ENCODE measurements around the gene CD84.
"Not testable (repeated sequence)": the region's sequence is repeated elsewhere in the genome, so short reads cannot be mapped to it uniquely, and the experiment has no call there.

The CD84 gene

DNA sequence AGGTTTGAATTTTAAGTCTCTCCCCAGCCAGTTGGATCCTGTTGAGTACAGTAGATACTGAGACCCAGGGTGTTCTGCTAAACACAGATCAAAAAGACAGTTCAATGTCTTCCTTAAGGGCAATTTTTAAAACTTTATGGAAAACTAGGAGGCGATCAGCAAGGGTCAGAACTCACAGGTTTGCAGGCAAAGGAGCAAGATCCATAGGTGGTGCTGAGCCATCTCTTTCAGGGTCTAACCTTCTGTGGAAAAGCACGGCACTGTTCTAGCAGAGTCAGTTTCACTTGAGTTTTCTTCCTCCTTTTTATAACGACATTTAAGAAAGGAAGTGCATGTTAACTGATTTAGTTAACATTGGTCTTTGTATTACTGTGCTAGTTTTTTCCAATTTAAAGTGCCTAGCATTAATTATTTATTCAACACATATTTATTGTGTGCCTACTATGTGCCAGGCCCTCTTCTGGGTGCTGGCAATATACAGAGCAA is at the start of gene CD84:
Gene CD84 (minus strand): TSS at position 281 of the 486 bp plus-strand sequence. CDS start 59 bp downstream, at position 222.
- DNase-seq, result no peak

DNA sequence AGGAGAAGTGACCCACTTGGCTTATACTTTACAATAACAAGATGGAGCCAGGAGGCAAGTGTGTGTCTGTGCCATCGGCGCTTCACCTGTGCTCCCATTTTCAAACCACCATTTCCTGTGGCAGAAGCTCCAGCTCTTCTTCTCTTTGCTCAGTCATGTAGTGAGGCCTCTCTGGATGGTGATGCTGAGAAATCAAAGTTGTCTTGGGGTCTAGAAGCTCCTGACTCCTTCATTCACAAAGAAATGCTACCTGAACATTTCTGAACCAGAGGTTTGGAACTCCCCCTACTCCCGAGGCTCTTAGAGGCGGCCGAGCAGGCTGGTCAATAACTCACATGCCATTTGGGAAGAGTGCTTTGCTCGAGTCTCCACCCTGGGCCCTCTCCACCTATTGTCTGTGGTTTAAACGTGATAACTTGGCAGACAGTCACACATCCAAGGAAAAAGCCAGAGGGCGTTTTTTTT is 49.5 kb upstream of the CD84 start:
- DNase-seq, result no peak

- not testable (repeated sequence) for DNase-seq
Observed at GRCh38 chr1:160627677-160628289, 48.5 kb upstream of the CD84 start.

DNA sequence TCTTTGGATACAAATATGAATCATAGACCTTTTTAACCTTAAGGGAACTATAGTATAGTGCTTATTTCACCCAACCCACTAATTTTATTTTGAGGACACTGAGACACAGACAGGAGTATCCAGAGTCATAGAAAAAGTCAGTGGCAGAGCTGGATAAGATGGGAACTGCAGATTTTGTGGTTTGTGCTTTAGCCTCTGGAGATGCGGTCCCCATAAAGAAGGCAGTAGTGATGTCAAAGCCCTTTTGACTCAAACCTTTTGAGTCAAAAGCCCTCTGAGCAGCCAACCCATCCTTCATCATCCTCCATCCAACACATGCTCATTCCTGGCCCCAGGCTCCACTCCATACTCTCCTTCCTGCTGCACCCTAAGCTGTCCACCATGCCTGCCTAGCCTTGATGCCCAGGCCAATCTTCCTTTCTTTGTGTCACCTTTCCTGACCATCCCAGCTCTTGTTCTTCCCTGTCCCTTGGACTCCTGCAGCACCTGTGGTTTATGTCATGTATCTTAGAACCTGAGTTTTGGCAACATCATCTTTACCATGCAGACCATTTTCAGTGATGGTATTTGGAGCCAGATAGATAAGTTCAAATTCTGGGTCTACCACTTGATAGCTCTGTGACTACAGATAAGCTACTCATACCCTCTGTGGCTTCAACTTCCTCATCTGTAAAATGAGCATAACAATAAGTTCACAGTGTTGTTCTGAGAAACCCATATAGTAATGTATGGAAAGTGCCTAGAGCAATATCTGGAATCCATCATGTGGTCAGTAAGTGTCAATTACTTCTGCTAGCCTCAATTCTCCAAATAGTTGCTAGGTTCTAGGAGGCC is 47.4 kb upstream of the CD84 start:
- DNase-seq, result no peak

DNA sequence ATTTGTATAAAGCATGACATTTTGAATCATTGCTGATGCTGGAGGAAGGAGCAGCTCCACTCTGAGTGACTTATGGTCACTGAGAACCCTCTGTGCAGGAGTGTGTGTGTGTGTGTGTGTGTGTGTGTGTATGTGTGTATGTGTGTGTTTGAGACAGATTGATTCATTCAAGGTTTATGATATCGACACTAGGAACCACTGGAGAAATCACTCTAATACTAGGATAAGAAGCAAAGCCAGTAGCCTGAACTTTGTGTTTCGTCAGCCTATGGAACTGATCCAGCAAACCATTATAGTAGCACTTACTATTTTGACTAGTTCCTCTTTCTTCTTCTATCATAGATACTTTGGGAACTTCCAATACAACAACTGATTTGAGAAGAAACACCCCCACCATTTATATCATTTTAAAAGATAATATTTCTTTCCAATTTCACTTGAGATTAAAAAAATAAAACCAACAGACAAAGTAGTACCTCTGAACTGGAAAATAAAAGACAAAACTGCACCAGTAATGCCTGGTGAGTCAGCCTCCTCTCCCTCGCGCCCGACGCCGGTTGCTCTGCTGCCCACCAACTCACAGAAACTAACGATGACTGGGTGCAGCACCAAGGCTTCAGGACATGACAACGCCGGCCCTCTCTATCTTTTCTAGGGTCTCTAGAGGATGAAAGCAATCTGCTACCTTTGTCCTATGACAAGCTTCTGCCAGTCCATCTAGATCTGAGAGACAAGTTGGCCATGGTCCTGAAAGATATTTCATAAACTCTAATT is 46.6 kb upstream of the CD84 start:
- DNase-seq, result no peak

DNA sequence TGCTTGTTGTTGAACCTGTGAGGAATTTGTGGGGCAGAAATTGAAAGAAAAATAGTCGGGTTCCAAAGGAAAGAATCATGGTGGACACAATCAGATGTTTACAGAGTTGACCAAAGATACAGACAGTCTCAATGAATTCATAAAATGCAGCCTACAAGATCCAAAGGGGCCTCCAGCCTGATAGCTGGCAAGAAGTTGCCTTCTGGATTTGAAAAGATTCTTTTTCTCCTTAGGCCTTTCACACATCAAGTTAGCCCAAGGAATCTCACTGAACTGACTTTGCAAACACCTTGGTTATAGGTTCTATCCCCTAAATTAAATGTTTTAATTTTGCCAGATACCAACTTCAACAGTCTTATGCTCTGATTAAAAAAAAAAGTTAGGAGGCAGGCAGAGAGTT is 46.0 kb upstream of the CD84 start:
- DNase-seq, result no peak

DNA sequence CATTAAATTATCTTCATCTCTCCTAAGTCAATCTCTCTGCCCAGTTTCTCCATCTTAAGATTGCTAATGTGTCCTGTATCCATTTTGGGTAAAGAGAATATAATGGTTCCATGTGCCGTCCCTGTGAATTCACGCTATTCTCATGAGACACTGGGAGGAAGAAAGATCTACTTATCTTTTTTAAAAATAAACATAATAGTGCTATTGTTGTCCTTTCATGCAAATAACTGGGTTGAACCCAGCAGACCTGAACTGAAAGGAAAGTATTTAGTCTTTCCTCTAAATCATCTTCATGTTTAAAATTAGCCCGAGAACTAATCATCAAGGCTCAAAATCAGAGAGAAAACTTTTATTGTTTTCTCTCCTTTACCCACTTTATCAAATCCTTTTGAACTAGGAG is 45.2 kb upstream of the CD84 start:
- no peak for DNase-seq

GRCh38 chr1:160623862-160624261 is 44.6 kb upstream of the CD84 start:
- DNase-seq, result no peak

- no peak for DNase-seq
Observed at GRCh38 chr1:160623227-160623633, 43.9 kb upstream of the CD84 start.

DNA sequence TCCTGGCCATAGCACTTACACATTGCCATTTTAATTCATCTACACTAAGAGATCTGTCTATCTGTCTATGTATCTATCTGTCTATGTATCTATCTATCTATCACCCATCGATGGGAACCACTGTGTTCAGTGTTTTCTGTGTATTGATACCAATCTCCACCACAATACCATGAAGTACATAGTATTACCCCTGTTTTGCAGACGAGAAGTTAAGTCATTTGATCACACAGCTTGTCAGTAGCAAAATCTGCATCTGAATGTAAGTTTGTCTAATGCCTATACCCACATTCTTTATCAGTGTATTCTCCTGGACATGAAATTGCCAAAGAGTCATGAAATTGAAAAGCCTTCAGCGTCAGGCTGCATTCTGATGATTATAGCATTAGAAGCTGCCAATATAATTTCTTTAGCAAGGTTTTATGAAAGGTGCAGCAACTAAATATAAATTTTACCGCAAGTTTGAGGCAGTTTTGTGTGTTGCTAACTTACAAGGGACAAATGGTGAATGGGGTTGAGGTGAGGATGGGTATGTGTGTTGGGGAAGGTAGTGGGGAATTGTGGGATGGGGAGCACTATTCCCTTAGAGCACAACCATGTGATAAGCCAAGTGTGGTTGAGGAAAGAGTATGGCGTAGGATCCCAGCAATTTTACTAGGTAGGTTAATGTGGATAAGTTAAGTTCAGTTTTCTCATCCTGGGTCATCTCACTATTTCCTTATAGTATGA is 43.4 kb upstream of the CD84 start:
- no peak for DNase-seq

GRCh38 chr1:160621633-160622413 is 42.5 kb upstream of the CD84 start:
- DNase-seq, result no peak

DNA sequence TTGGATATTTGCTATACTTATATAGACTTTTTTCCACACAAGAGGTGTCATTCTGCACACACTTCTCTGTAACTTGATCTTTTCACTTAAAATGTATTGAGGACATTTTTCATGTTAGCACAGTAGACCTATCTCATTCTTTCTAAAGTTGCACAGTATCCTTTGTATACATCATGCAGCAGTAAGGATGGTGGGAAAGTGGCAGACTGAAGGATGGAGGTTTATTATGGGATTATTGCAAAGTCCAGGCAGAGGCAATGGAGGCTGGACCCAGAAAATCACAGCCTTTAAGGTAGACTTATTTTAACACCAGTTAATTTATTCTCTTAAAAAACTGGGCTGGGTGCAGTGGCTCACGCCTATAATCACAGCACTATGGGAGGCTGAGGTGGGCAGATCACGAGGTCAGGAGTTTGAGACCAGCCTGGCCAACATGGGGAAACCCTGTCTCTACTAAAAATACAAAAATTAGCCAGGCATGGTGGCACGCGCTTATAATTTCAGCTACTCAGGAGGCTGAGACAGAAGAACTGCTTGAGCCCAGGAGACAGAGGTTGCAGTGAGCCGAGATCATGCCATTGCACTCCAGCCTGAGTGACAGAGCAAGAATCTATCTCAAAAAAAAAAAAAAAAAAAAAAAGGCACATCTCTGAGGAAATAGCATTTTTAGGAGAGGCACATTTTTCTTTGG is 41.8 kb upstream of the CD84 start:
- no peak for DNase-seq

DNA sequence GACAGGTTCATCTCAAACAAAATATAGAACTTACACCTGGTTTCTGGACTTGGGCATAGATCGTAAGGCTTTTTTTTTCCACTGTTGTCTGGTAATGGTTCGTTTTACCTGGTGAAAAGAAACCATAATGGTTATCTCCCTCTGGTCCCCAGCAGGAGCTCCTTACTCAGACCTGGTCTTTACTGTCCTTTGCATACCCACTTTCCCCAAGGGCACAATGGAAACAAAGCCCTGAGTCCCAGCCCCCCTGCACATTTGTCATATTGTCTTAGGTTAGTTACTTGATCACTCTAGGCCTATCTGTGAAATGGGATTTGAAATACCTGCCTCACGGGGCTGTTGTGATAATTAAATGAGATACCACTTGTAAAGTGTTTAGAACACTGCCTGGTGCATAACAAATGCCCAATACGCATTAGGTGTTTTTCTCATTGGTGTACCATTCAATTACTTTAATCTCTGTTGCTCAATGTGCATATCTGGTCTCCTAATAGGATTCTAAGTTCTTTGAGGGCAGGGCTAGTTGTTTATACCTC is 40.5 kb upstream of the CD84 start:
- DNase-seq, result no peak

DNA sequence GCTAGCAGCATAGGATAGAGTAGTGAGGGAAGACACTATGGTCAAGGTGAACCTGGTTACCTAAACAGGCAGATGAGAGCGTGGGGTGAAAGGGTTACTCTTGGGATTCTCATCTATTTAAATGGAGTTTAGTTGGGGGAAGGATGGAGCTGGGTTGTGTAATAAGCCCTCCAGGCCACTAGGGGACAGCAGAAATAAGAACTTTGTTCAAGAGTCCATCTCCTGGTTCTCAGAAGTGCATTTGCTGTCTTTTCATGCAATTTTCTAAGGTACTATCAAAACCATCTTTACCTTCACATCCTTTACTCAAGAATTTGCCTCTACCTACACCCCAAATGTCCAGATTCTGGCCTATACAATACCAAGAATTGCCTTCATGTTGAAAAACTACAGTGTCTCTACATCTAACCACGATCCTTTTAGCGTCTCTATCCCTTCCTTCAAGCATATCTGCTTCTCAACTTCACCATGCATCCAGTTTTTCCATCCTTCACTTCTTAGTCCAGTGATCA is 39.5 kb upstream of the CD84 start:
- no peak for DNase-seq

DNA sequence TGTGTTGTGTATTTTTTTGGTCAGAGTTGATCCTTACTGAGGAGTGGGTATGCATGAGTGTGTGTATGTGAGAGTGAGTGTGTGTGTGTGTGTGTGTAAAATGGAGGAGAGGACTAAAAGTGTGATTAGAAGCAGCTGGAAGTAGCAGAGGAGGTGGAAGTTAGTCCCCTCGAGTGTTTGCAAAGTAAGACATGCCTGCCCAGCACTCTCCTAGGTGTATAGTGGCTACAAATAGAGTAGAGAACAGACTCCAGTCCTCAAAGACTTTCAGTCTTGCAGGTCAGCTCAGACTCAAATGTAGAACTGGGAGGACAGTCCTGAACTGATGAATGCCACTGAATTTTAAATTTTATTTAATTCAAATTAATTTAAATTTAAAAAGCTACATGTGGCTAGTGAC is 39.0 kb upstream of the CD84 start:
- no peak for DNase-seq

DNA sequence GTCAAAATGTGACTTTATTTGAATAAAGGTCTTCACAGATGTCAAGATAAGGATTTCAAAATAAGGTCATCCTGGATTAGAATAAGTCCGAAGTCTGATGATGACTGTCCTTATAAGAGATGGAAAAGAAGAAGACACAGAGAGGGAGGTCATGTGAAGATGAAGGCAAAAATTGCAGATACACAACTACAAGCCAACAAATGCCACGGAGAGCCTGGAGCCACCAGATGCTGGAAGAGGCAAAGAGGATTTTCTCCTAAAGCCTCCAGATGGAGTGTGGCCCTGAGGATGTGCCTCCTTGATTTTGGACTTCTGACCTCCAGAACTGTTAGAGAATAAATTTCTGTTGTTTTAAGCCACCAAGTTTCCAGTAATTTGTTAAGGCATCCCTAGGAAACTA is 36.4 kb upstream of the CD84 start:
- DNase-seq, result no peak

GRCh38 chr1:160614410-160614809 is 35.1 kb upstream of the CD84 start:
- no peak for DNase-seq

DNA sequence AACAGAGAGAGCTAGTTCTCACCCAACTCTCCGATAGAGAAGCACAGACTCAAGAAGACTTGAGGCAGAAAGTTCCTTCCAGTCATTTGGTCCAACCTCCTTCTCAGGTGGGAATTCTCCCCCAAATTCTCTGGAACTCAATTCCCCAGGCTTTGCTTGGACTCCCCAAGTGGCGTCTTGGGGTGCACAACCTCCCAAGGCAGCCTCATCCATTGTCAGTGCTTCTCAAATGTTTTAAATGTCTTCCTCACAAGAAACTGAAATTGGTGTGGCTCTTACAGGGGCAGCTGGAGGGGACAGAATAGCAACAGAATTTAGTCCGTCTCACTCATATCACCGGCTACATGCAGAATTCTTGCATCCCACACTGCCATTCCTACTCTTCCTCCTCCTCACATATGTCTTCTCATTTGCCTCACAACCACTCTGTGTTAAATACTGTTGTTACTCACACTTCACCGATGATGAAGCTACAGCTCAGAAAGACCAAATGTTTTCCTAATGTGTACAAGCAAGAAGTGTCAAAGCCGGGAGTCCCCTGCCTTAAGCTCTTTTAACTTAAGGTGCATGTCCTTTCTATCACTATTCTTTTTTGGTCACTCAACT is 33.4 kb upstream of the CD84 start:
- peak in 2 of 56 donors; percentile 8 to 25 for DNase-seq
